ENCODE data around the gene ZWILCH. TPM values are rescaled to one million over a fixed set of nuclear protein-coding genes. Genes with fewer than 3 reads are reported as not detected.

The ZWILCH gene
- total and polyA plus RNA-seq, 9 of the 15 experiments (the other 6 are each of a cell fraction or from before 2014, with no cell fraction given) = 32.8 to 94.2 (median 52.1) TPM

DNA sequence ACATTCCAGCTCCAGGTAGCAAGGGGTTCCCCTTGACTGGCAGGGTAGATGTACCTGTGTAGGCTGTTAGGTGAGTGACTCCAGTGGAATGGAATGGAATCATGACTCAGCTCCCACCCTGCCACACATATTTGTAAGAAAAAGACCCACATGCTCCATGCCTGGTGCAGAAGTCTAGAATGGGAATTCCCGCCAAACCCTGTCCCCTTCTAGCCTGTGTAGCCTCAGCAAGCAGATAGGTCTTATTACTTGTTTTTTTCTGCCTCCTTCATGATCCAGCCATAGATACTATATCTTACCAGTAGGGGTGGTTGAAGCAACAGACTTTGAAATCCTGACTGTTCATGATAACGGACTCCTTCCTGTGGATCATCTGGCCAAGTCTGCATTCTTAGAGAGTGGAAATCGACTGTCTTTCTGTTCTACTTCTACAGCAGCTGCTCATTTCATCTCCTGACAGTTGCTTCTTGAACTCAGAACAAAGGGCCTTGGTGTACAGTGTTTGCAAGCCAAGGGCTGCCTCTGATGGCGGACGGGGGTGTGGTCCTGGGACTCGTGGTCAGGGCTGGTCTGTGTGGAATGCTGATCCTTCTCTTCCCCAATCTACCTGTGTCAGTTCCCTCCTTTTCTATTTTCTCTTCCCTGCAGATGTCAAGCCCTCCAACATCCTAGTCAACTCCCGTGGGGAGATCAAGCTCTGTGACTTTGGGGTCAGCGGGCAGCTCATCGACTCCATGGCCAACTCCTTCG, 23.8 kb upstream of the ZWILCH start:
- ATAC-seq (peak; percentile 90), FAIRE-seq (peak; percentile 90), DNase-seq (ENCODE audit: extremely low read depth in 1 of 4, low spot score in 3 of 4) (peak; percentile 53 to 82 (median 68))
- Histone ChIP-seq H4K20me1 (replicated peaks; ENCODE audit: control insufficient read depth, insufficient read depth, low read length) (no peaks in the 10 kb centered on the region; the same call in 1 of the 2 replicates), H3K4me3 (no peak overlapping the region), H3K4me2 (ENCODE audit: insufficient read depth, low read length) (peak overlapping the region; percentile 54), H3K4me1 (replicated peaks in 1 of 2; ENCODE audit: control insufficient read depth in 2 of 2, insufficient read depth in 2 of 2, low read length in 2 of 2) (peaks cover 9 to 13% of the 10 kb centered on the region in 2 experiments; a peak in 3 of 5 replicates), H3K27me3 (ENCODE audit: control insufficient read depth in 2 of 2, insufficient read depth in 2 of 2, low read length in 2 of 2) (no peaks in the 10 kb centered on the region), H3K9me1 (ENCODE audit: control insufficient read depth, insufficient read depth, low read length) (peaks cover 3% of the 10 kb centered on the region), H3K27ac (ENCODE audit: extremely low read depth, low read depth, low read length) (peak overlapping the region; percentile 56), H2AFZ (ENCODE audit: low read depth, low read length) (no peak overlapping the region), H3K79me2 (ENCODE audit: control insufficient read depth, insufficient read depth, low read length) (no peaks in the 10 kb centered on the region), H3K9me3 (replicated peaks; ENCODE audit: control insufficient read depth, insufficient read depth, low read depth, low read length) (no peaks in the 10 kb centered on the region), H3K9ac (ENCODE audit: insufficient read depth in 1 of 2, low read depth in 2 of 2, low read length in 2 of 2) (peak overlapping the region; percentile 16 to 57; a peak in 2 of 4 replicates), H3K36me3 (ENCODE audit: control insufficient read depth, insufficient read depth, low read length) (peaks cover 39% of the 10 kb centered on the region)
- ChIA-PET POLR2A (interaction anchor here (0.6 to 1.0 kb wide), 3 partner anchors 10 to 17 kb away, joined by 3 to 6 read pairs (median 3); no protein-coding TSS in a partner anchor), CTCF (ENCODE audit: low intra/inter-chr PET ratio) (no interaction called here)
- WGBS (ENCODE audit: insufficient coverage, low coverage, missing lambda C conversion rate) = 33% methylated on average over 8 of the region's 10 CpGs
- in situ Hi-C loops (cut with MboI) = loop anchor here (5.0 kb wide), 1 partner anchor 94 kb away; the partner anchor contains the start of gene MAP2K1
- intact Hi-C loops (cut with micrococcal nuclease) = no loop called here
- BruUV-seq (replicated peaks) = no TSS peak
- peak; percentile 36; the same call in 1 of the 2 replicates for TF ChIP-seq KLF16 (IDR thresholded peaks at IDR 0.05)
- TF ChIP-seq RB1 (IDR thresholded peaks at IDR 0.05; ENCODE audit: low read depth) = no peak
- TF ChIP-seq ZNF785 (CRISPR knock-in tag; IDR thresholded peaks at IDR 0.05) = no peak
- TF ChIP-seq, protein P1, sequence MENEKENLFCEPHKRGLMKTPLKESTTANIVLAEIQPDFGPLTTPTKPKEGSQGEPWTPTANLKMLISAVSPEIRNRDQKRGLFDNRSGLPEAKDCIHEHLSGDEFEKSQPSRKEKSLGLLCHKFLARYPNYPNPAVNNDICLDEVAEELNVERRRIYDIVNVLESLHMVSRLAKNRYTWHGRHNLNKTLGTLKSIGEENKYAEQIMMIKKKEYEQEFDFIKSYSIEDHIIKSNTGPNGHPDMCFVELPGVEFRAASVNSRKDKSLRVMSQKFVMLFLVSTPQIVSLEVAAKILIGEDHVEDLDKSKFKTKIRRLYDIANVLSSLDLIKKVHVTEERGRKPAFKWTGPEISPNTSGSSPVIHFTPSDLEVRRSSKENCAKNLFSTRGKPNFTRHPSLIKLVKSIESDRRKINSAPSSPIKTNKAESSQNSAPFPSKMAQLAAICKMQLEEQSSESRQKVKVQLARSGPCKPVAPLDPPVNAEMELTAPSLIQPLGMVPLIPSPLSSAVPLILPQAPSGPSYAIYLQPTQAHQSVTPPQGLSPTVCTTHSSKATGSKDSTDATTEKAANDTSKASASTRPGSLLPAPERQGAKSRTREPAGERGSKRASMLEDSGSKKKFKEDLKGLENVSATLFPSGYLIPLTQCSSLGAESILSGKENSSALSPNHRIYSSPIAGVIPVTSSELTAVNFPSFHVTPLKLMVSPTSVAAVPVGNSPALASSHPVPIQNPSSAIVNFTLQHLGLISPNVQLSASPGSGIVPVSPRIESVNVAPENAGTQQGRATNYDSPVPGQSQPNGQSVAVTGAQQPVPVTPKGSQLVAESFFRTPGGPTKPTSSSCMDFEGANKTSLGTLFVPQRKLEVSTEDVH (IDR thresholded peaks at IDR 0.05; ENCODE audit: low read depth, partially characterized antibody) = peak; percentile 71
- no peak for TF ChIP-seq RUNX1 (IDR thresholded peaks at IDR 0.05; ENCODE audit: low read depth)
- no peak for TF ChIP-seq SIN3A (IDR thresholded peaks at IDR 0.05; ENCODE audit: borderline replicate concordance in 2 of 2, control insufficient read depth in 1 of 2, low read depth in 2 of 2, low read length in 2 of 2)
- no peak for TF ChIP-seq FOS (IDR thresholded peaks at IDR 0.05; ENCODE audit: extremely low read depth, insufficient read length)
- 0 out of 2 replicates have a peak, but pooled peaks have one; percentile 19 for TF ChIP-seq BCOR (IDR thresholded peaks at IDR 0.05)
- TF ChIP-seq TCF3 (CRISPR knock-in tag; IDR thresholded peaks at IDR 0.05) = peak; percentile 84
- no peak for TF ChIP-seq BHLHE40 (IDR thresholded peaks at IDR 0.05; ENCODE audit: low read length)
- TF ChIP-seq NCOR1 (IDR thresholded peaks at IDR 0.05) = peak; percentile 85
- TF ChIP-seq GATA2 (CRISPR knock-in tag; IDR thresholded peaks at IDR 0.05) = peak; percentile 82
- TF ChIP-seq KDM5B (IDR thresholded peaks at IDR 0.05; ENCODE audit: insufficient replicate concordance, low read depth, low read length) = no peak
- TF ChIP-seq, protein P2, sequence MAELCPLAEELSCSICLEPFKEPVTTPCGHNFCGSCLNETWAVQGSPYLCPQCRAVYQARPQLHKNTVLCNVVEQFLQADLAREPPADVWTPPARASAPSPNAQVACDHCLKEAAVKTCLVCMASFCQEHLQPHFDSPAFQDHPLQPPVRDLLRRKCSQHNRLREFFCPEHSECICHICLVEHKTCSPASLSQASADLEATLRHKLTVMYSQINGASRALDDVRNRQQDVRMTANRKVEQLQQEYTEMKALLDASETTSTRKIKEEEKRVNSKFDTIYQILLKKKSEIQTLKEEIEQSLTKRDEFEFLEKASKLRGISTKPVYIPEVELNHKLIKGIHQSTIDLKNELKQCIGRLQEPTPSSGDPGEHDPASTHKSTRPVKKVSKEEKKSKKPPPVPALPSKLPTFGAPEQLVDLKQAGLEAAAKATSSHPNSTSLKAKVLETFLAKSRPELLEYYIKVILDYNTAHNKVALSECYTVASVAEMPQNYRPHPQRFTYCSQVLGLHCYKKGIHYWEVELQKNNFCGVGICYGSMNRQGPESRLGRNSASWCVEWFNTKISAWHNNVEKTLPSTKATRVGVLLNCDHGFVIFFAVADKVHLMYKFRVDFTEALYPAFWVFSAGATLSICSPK (IDR thresholded peaks at IDR 0.05; ENCODE audit: borderline replicate concordance) = no peak
